DMS114 treated with DMSO at 0.1 percent for 48 hours (cell line): ENCODE data around the gene CRTAC1.

ENCODE experiments used
- DNase-seq: peaks from one replicate; lab custom pipeline; 2025; ENCODE audit not compliant: unreplicated experiment; lab: John Stamatoyannopoulos, UW

Gene CRTAC1

GRCh38 chr10:97974526-97975525, 55.6 kb downstream of the CRTAC1 start:
- no peak for DNase-seq

GRCh38 chr10:97974100-97974499, 56.3 kb downstream of the CRTAC1 start:
- DNase-seq = no peak

- DNase-seq = no peak
Measured at GRCh38 chr10:97969538-97970079, 60.8 kb downstream of the CRTAC1 start.

GRCh38 chr10:97964748-97965147, 65.7 kb downstream of the CRTAC1 start:
- DNase-seq = no peak

- DNase-seq = no peak
Measured at GRCh38 chr10:97961945-97962344, 68.5 kb downstream of the CRTAC1 start.

- DNase-seq = no peak
Measured at GRCh38 chr10:97960269-97961056, 70.0 kb downstream of the CRTAC1 start.

- DNase-seq = no peak
Measured at GRCh38 chr10:97949462-97949861, 81.0 kb downstream of the CRTAC1 start.

- no peak for DNase-seq
Measured at GRCh38 chr10:97948822-97949221, 81.6 kb downstream of the CRTAC1 start.

- DNase-seq = no peak
Measured at GRCh38 chr10:97944772-97945171, 85.6 kb downstream of the CRTAC1 start.

GRCh38 chr10:97943294-97943693, 87.1 kb downstream of the CRTAC1 start:
- DNase-seq = no peak

- no peak for DNase-seq
Measured at GRCh38 chr10:97940534-97940933, 89.9 kb downstream of the CRTAC1 start.

GRCh38 chr10:97939446-97939990, 90.9 kb downstream of the CRTAC1 start:
- no peak for DNase-seq

GRCh38 chr10:97937928-97938327, 92.5 kb downstream of the CRTAC1 start:
- no peak for DNase-seq

- DNase-seq = no peak
Measured at GRCh38 chr10:97937054-97937453, 93.4 kb downstream of the CRTAC1 start.

- DNase-seq = no peak
Measured at GRCh38 chr10:97936126-97936525, 94.3 kb downstream of the CRTAC1 start.

GRCh38 chr10:97932932-97933530, 97.4 kb downstream of the CRTAC1 start:
- DNase-seq = no peak

- DNase-seq = no peak
Measured at GRCh38 chr10:97931041-97931440, 99.4 kb downstream of the CRTAC1 start.

GRCh38 chr10:97928897-97929296, 101.5 kb downstream of the CRTAC1 start:
- no peak for DNase-seq

- no peak for DNase-seq
Measured at GRCh38 chr10:97927622-97928021, 102.8 kb downstream of the CRTAC1 start.

GRCh38 chr10:97926055-97926454, 104.4 kb downstream of the CRTAC1 start:
- no peak for DNase-seq
